IMR-90 (cell line): ENCODE results near the gene DMXL1.
"Not testable (repeated sequence)": the region's sequence is repeated elsewhere in the genome, so short reads cannot be mapped to it uniquely, and the experiment has no call there.

Experiments used
- BHLHE40 ChIP-seq: fragments of 150-350 bp; IDR thresholded peaks from 2 replicates; pipeline ENCODE4 v1.6.1; 2016; ENCODE audit warnings: mild to moderate bottlenecking, low read depth, low read length
- CHD1 ChIP-seq: IDR thresholded peaks from 2 replicates; pipeline ENCODE4 v1.6.1; 2012; ENCODE audit warnings: low read depth, low read length, improper control_type of control experiment
- FOS ChIP-seq: fragments of 150-350 bp; IDR thresholded peaks from 2 replicates; pipeline ENCODE4 v1.6.1; 2016; ENCODE audit warnings: low read depth, low read length
- POLR2A ChIP-seq: IDR thresholded peaks from 2 replicates; pipeline ENCODE4 v1.6.1; 2012; ENCODE audit warnings: mild to moderate bottlenecking, low read depth, low read length
- RAD21 ChIP-seq: IDR thresholded peaks from 2 replicates; pipeline ENCODE4 v1.6.1; 2012; ENCODE audit warnings: low read length, improper control_type of control experiment
- RFX5 ChIP-seq: IDR thresholded peaks from 2 replicates; pipeline ENCODE4 v1.8.0; 2012; ENCODE audit warnings: low read depth, mild to moderate bottlenecking, low read length, moderate library complexity
- USF2 ChIP-seq: fragments of 150-350 bp; IDR thresholded peaks from 2 replicates; pipeline ENCODE4 v1.6.1; 2017; ENCODE audit warnings: mild to moderate bottlenecking, antibody characterized with exemption, low read length, low read depth
- TF ChIP-seq, protein P1 (sequence below): conservative IDR thresholded peaks from 2 replicates; pipeline ENCODE4 v1.5.1; 2012; ENCODE audit warnings: mild to moderate bottlenecking, low read depth, low read length, improper control_type of control experiment

DNA sequence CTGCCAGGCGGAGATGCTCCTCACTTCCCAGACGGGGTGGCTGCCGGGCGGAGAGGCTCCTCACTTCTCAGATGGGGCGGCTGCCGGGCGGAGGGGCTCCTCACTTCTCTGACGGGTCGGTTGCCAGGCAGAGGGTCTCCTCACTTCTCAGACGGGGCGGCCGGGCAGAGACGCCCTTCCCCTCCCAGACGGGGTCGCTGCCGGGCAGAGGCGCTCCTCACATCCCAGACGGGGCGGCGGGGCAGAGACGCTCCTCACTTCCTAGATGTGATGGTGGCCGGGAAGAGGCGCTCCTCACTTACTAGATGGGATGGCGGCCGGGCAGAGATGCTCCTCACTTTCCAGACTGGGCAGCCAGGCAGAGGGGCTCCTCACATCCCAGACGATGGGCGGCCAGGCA is 51.6 kb downstream of the DMXL1 start:
- TF ChIP-seq, protein P1, sequence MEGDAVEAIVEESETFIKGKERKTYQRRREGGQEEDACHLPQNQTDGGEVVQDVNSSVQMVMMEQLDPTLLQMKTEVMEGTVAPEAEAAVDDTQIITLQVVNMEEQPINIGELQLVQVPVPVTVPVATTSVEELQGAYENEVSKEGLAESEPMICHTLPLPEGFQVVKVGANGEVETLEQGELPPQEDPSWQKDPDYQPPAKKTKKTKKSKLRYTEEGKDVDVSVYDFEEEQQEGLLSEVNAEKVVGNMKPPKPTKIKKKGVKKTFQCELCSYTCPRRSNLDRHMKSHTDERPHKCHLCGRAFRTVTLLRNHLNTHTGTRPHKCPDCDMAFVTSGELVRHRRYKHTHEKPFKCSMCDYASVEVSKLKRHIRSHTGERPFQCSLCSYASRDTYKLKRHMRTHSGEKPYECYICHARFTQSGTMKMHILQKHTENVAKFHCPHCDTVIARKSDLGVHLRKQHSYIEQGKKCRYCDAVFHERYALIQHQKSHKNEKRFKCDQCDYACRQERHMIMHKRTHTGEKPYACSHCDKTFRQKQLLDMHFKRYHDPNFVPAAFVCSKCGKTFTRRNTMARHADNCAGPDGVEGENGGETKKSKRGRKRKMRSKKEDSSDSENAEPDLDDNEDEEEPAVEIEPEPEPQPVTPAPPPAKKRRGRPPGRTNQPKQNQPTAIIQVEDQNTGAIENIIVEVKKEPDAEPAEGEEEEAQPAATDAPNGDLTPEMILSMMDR = not testable (repeated sequence)
- not testable (repeated sequence) for TF ChIP-seq POLR2A, CHD1, RAD21, USF2, RFX5, FOS, BHLHE40
